HG03565 (cell line): ENCODE measurements around the gene NCOA6.
"Not testable (repeated sequence)": the region's sequence is repeated elsewhere in the genome, so short reads cannot be mapped to it uniquely, and the experiment has no call there.

Experiments
- ATAC-seq: cut with Tn5 transposase; IDR thresholded peaks from one replicate; pipeline ENCODE4 v1.9.1; 2021; ENCODE audit warnings: mild to moderate bottlenecking, moderate library complexity; ENCODE audit not compliant: unreplicated experiment

The NCOA6 gene

GRCh38 chr20:34724172-34724571, 101.3 kb downstream of the NCOA6 start:
- ATAC-seq, result no peak

DNA sequence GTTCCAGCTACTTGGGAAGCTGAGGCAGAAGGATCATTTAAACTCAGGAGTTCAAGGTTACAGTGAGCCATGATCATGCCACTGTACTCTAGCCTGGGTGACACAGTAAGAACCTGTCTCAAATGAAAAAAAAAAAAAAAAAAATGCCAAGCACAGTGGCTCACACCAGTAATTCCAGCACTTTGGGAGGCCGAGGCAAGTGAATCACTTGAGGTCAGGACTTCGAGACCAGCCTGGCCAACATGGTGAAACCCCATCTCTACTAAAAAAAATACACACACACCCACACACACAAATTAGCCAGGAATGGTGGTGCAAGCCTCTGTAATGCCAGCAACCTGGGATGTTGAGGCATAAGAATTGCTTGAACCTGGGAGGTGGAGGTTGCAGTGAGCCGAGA, 102.9 kb downstream of the NCOA6 start:
- not testable (repeated sequence) for ATAC-seq

DNA sequence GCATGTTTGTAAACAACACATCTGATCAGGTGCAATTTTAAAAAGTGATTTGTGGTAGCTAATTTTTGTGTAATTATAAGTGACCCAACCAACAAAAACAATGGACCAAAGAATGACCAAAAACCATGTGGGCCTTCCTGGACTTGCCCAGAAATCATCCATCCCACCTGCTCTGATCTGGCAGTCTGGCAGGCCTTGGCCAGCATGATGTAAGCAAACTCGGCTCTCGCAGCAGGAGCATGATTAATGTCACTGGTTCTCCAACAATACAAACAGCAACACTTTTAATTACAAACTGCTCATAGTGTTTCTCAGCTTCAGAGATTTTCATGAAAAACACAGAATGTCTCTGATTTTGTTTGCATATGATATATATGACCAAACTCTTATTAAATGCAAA, 105.2 kb downstream of the NCOA6 start:
- ATAC-seq, result no peak

DNA sequence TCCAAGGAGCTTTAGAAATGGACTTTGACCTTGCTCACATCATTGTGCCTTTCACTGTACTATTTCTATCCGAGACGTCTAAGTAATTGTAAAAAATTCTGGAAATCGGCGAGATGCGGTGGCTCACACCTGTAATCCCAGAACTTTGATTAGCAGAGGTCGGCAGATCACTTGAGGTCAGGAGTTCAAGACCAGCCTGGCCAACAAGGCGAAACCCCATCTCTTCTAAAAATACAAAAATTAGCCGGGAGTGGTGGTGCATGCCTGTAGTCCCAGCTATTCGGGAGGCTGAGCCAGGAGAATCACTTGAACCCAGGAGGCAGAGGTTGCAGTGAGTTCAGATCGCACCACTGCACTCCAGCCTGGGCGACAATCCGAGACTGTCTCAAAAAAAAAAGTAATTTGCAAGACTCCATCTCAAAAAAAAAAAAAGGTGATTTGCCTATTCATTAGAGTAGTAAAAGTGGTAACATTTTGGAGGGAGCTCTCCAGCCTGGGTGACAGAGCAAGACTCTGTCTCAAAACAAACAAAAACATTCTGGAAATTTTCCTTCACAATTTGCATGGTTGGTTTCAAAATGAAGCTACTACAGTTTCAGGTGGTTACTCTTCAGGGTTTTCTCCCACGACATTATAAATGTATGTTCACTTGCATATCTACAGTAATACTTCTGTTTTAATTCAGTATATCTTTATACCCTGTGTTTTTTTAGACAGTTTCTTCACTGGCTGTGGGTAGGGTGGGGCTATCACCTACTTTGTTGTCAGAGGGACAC, 106.0 kb downstream of the NCOA6 start:
- peak; percentile 91 for ATAC-seq

GRCh38 chr20:34717230-34718095, 108.0 kb downstream of the NCOA6 start:
- ATAC-seq, result no peak

DNA sequence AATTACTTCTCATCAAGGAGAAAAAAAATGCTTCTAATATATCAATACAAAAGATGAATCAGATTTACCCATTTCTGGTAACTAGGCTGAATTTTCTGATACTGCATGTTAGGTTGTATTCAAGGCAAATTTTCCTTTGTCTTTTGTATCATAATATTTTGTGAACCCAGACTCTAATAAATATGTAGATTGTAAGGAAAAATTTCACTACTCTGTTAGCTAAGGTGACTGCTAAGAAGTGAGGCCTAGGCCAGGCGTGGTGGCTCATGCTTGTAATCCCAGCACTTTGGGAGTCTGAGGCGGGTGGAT, 108.6 kb downstream of the NCOA6 start:
- ATAC-seq, result no peak

DNA sequence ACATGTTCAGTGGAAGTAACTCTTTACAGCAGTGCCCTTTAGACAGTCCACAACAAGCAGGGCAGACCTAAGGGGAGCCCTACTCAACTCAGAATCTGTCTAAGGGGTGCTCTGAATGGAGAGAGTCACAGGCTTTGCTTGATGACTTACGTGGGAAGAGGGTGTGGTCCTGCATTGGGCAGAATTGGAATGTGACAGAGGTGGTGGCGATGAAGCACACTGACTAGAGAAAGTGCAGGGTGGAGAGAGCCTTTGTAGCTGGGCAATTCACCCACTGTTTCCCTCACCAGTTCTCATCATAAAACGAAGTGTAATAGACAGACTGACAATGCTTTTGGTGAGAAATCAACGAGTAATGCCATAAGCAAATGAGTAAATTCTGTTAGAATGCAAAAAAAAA, 110.1 kb downstream of the NCOA6 start:
- ATAC-seq, result no peak

DNA sequence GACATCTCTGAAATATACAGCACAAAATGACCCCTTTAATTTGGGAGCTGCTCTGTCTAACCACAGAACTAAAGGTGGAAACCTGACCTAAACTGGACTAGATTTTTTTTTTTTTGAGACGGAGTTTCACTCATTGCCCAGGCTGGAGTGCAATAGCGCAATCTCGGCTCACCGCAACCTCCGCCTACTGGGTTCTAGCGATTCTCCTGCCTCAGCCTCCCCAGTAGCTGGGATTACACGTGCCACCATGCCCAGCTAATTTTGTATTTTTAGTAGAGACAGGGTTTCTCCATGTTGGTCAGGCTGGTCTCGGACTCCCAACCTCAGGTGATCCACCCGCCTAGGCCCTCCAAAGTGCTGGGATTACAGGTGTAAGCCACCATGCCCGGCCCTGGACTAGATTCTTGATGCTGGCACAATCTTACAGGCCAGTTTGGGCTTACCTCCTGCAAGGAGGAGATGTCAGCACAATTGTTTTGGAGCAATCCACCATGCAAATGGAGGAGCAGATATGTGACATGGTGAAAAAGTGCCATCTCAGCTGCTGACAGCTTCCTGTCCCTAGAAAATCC, 111.4 kb downstream of the NCOA6 start:
- not testable (repeated sequence) for ATAC-seq

- ATAC-seq, result no peak
Measured at GRCh38 chr20:34713194-34713943, 112.1 kb downstream of the NCOA6 start.

GRCh38 chr20:34712525-34713192, 112.8 kb downstream of the NCOA6 start:
- no peak for ATAC-seq

DNA sequence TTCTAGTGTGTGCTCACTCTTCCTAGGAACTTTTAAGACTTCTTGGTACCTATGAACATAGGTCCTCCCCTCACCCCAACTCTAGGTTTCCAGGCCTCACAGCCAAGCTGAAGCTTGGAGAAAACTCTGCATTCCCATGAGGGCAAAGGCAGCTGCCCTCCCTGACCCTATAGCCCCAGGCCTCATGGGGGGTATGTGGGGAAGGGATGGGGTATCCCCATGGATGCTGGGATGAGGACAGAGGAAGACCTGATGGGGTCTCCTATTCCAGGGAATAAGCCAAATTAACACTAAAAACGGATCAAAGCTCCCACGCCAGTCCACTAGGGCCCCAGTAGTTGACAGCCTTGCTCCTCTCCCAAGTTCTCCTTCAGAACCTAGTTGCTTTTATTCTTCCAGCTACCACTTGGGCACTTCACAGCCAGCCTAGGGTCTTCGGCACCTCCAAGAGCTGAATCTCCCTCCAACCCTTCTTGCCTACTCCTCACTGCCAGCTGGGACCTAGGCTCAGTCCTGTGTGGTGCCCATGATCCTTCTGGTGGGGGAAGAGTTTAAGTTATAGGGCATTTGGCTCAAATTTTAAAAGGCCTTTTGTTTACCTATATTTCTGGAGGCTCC, 113.5 kb downstream of the NCOA6 start:
- ATAC-seq, result no peak

- no peak for ATAC-seq
Measured at GRCh38 chr20:34710861-34711574, 114.4 kb downstream of the NCOA6 start.

- no peak for ATAC-seq
Measured at GRCh38 chr20:34710568-34710839, 114.9 kb downstream of the NCOA6 start.

DNA sequence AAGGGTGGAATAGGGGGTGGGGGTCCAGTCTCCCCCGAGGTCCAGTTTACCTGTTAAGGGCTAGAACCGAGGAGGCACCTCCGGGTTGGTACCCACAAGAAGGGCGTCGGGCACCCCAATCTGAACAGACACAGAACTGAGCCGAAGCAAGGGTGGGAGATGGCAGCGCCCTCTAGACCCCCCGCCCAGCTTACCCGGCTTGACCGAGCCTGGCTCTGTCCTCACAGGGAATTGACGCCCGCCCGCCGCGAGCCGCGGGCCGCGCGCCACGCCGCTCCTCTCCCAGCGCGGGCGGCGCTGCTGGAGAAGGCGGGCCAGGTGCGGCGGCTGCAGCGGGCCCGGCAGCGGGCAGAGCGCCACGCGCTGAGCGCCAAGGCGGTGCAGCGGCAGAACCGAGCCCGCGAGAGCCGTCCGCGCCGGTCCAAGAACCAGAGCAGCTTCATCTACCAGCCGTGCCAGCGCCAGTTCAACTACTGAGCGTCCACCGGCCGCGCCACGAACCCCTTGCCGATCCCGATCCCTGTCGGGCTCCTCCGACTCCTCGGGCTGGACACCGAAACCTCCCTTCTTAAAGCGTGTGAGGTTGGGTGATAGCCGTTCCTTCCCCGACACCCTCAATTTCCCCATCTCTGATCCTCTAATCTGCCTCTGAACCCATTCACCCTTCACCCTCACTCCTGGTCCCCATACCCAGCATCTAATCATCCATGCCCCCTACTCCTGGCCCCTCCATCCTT, 115.5 kb downstream of the NCOA6 start:
- ATAC-seq, result peak; percentile 13

- peak; percentile 28 for ATAC-seq
Measured at GRCh38 chr20:34709044-34709830, 116.2 kb downstream of the NCOA6 start.

GRCh38 chr20:34708621-34709043, 116.8 kb downstream of the NCOA6 start:
- no peak for ATAC-seq

DNA sequence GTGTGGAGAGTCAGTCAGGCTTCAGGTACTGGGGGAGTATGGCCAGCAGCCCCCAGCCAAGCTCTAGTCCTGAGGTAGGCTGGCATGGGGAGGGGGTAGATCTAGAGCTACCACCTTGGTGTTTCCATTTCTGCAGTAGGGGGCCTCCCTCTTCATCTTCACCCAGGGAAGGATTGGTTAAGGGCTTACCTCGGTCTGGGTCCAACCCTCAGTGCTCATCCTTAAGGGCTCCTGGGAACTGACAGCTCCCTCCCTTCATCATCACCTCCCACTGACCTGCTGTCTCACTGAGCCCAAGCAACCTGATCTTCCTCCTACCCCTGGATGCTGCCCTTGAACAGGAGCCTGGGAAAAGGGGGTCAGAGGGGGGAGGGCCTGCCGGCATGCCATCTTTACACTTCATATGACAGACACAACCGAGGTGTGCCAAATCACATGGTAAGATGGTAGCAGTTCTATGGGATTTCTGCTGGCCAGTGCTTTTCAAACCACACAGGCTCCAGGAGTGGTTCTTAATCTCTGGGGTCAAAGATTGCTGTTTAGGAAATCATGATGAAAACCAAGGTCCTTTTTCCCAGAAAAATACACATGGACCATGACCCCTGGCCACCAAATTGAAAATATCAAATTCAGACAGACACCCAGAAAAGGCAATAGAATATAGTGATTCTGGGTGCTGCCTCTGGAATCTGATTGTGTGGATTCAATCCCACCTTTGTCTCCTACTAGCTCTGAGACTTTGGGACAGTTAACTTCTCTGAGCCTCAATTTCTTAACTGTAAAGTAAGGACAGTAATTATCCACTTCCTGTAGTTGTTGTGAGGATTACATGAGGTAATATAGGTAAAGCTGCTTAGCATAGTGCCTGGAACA, 118.3 kb downstream of the NCOA6 start:
- ATAC-seq, result no peak
